Right renal pelvis (tissue), 4 donors: ENCODE results near the gene NRL. TPM values are rescaled to one million over a fixed set of nuclear protein-coding genes. Genes with fewer than 3 reads are reported as not detected.
A peak's percentile ranks its signal among the peaks of the same experiment; 100 is the strongest.
"Not testable (repeated sequence)": the region's sequence is repeated elsewhere in the genome, so short reads cannot be mapped to it uniquely, and the experiment has no call there.

ENCODE experiments used
- DNase-seq, 4 donors: peaks; one replicate each; pipeline ENCODE4 v3.0.0-alpha.2; 2013; ENCODE audit warnings: low read depth in 4 of 4, low spot score in 3 of 4, missing footprints in 1 of 4
- polyA plus RNA-seq, 4 donors: library from polyadenylated mRNA; unstranded; fragments of 120-200 nt; gene quantifications; one replicate each; pipeline ENCODE4 v1.2.1, GENCODE V29; 2013; ENCODE audit not compliant: insufficient read length in 4 of 4

Gene NRL
- polyA plus RNA-seq, 4 donors, result 2.5 to 3.7 (median 2.8) TPM

DNA sequence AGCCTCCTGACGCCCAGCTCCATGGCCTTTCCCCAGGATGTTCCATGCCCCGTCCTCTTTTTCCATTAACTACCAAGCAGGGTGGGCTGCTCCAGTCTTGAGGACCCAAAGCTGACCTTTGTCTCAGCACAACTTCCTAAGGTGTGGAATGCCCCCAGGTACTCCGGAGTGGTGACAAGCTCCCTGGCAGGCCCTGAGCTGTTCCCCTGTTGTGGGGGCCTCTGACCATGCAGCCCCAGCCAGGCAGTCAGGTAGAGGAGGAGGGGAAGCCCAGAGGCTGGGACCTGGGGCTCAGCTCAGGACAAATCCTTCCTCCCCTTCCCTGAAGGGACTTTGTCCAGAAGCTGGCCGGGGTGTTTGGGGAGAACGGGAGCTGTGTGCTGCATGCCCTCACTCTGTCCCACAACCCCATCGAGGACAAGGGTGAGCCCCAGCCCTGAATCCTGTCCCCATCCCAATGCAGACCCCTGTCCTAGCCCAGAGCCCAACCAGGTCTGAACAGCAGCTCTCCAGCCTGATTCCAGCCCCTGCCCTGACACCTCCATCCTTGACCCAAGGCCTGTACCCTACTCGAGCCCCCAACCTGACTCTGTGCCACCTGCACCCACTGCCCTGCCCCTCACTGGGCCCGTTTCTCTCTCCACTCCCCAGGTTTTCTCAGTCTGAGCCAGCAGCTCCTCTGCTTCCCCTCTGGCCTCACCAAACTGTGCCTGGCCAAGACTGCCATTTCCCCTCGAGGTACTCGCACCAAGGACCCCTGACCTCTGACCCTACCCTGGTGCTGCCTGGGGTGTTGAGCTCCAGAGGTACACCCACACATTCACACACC, 58.6 kb downstream of the NRL start:
- no peak for DNase-seq

DNA sequence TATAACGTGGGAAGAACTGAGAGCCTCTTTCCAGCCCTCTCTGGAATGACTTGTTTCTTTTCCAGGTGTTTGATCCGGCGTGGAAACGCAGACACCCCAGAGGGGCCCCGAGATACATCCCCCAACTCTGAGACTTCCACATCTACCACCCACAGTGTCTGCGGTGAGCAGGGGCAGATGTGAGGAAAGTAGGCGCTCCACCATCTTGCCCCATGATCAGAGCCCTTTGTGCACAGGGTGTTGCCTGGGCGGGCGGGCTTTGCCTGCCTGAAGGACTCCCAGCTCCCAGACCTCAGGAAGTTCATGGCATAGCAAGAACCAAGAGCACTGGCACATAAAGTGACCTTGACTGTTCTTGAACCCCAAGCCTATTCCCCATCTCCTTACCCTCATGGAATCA, 60.1 kb downstream of the NRL start:
- DNase-seq, result no peak

DNA sequence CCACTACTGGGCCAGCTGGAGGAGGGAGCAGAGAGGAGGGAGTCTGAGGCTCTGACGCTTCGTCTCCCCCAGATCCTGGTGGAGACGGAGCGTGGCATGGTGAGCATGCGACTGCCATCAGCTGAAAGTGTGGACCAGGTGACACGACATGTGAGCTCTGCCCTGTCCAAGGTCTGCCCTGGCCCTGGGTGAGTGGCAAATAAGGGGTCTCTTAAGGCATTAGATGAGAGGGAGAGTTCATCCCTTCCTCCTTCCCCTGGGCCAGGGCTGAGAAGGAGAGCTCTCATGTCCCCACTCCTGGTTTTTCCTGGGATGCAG, 60.5 kb downstream of the NRL start:
- no peak for DNase-seq

DNA sequence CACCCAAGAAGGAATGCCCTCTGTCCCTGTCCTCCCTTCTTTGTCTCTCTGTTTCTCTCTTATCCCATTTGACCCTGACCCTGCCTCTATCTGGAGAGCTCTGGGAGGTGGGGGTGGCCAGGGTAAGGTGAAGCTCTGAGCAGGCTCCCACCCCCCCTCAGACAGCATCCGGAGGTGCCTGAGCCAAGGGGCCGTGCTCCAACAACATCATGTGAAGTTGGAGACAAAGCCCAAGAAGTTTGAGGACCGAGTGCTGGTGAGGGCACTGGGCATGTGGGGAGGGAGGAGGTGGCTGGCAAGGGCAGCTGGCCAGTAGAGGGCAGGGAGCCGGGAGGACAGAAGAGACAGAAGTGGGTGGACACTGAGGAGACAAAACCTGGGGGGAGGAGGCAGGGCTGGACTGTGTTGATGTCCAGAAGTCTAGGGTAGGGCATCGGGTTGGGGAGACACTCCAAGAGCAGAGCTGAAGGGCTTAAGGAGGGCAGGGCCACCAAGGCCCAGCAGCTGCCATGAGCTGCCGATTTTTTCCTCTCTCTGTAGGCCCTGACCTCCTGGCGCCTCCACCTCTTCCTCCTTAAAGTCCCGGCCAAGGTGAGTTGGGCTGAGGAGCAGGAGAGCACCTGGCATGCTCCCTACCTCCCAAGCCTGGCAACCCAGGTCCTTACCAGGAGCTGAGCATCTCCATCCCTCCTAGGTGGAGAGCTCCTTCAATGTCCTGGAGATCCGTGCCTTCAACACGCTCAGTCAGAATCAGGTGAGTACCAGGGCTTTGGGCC, 61.0 kb downstream of the NRL start:
- DNase-seq, result no peak

DNA sequence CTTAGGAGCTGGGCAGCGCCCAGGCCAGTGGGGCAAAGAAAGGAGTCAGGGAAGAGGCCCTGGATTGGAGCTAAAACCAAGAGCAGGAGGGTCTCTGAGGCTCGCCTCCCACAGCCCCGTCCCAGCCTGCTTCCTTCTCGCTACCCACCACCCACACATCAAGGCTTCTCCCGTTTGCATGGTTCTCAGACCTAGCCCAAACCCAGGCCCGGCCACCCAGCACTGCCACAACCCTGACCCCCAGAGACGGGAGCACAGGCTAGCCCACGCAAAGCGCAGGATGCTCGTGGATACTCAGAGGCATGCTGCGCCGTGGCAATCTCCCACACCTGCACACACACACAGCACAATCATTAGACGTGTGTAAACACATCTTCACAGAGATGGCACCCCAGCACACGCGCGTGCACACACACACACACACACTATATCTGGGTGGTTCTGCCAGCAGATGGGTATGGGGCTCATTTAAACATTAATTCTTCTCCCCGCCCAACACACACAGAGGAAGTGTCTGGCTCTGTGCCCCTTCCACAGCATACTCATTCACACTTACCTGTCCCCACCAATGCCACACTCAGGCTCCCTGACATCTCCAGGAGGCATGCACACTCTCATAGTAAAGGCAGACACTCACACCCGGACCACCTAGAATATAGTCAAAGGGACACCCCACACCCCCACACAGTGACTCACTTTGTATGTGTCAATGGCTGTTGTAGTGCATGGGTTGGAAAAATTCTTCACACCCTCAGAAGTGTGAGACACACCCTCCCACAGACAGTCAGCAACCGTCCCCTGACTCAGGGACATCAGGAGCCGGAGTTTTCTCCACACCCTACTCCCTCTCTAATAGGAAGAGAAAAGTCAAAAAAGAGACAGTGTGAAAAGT, 61.8 kb downstream of the NRL start:
- DNase-seq, result no peak

DNA sequence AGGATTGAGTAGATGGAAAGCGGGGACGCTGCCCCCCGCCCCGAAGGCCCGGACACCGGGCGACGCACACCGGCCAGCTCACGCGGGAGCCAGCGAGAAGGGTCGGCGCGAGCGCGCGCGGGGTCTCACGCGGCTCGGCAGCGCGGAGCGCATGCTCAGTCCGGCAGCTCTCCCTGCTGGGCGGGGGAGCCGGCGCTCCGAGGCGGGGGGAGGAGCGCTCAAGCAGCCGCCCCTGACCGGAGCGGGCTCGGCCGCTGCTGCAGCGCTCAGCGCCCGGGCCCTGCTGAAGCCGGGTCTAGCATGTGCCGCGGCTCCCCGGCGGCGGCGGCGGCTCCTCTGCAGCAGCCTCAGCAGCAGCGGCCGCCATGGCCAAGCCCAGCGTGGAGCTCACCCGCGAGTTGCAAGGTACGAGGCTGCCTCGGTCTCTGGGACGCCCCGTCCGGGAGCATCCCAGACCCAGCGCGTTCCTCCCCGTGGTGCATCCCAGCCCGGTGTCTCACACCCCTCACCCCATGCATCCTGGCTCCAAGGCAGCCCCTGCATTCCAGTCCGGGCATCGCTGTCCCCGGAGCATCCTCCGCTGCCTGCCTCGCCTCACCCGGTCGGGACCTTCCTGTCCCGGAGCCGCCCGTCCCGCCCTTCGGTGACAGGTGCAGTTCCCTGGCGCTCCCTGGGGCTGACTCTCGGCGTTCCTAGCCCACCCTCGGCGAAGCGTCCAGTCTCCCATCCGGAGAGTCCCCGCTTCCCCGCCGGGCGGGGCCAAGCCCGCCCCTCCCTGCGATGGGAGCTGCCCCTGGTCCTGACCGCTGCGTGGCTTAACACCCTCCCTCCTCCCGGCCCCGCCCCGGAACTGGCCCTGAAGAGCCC, 62.7 kb downstream of the NRL start, which contains the start of gene CARMIL3:
CARMIL3 (plus strand) TSS at position 221 of the 867 bp plus-strand sequence; CDS start at position 366, 145 bp downstream.
- peak; percentile 58 to 69 (median 63) for DNase-seq

DNA sequence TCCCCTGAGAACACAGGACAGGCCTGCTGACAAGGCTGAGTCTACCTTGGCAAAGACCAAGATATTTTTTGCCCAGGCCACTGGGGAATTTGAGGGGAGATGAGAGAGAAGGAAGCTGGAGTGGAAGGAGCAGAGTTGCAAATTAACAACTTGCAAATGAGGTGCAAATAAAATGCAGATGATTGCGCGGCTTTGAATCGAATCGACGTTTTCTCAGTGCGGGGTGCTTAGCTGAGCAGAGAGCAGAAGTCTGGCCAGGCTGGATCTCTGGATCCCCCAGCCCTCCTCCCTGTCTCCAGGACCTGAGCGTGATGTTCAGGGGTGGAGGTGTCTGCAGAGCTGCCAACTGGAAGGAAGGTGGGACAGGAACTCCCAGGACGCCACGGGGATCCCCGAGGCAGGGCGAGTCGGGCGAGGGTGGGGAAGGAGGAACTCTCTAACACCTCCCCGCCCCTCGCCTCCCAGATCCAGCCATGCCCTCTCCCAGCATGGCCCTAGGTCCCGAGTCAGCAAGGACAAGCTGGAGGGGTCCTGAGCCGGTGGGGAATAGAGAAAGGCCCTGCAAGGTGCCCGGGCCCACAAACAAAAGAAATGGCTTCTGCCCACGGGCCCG, 63.5 kb downstream of the NRL start:
- DNase-seq, result peak in 1 of 4 donors; percentile 12

DNA sequence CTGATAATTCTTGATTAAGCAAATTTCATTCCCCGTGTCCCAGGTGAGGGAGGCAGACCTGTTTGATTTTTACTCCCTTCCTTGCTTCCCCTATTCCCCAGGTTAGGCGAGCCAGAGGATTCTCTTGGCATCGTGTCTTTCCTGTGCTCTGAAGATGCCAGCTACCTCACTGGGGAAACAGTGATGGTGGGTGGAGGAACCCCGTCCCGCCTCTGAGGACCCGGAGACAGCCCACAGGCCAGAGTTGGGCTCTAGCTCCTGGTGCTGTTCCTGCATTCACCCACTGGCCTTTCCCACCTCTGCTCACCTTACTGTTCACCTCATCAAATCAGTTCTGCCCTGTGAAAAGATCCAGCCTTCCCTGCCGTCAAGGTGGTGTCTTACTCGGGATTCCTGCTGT, 64.0 kb downstream of the NRL start:
- not testable (repeated sequence) for DNase-seq

DNA sequence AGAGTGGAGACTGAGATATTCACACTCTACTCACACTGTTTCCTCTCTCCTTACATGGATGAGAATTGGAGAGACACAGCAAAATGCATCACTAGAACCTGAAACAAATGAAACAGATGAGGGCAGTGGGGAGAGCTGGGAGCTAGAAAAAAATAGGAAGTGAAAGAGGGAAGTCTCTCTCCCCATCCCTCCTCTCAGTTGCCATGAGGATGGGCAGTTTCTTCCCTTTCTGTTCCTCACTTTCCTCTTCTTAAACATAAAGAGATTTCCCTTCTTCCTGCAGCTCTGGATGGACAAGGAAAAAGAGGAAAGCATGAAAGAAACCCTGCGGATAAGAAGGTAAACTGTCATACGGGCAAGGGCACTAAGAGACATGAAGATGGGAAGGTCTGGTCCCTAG, 65.7 kb downstream of the NRL start:
- not testable (repeated sequence) for DNase-seq

DNA sequence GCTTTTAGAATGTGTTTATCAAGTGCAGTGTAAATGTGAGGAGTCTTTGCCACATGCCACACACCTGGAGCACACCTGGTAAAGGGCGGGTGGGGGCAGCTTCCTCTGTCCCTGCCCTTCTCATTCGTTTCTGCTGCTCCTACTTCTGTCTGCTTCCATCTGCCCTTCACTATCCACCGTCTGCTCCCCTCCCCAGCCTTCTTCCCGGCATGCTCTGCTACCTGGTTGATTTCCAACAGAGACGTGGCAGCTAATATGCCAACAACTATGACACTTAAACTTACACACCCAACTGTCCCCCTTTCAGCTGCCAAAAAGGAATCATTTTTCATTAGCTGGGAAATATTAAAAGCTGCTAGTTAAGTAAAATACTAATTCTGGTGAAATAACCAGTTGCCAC, 72.0 kb downstream of the NRL start:
- DNase-seq, result no peak

DNA sequence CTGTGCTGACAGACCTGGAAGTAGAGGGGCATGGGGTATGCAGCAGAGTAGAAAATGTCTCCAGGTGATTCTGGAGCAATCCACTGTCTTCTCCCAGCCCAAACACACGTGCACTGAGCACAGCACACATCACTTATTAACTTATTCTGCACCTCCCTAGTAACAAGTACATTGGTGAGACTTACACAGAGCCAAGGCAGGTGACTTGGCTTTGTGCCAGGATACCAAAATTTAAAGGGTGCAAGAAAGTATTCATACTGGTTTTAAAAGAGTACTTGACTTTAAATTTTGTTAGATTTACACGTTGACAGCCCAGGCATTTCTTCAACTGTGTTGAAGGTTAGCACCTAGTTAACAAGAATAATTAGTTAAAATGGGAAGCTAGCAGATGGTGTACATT, 74.1 kb downstream of the NRL start:
- DNase-seq, result no peak

DNA sequence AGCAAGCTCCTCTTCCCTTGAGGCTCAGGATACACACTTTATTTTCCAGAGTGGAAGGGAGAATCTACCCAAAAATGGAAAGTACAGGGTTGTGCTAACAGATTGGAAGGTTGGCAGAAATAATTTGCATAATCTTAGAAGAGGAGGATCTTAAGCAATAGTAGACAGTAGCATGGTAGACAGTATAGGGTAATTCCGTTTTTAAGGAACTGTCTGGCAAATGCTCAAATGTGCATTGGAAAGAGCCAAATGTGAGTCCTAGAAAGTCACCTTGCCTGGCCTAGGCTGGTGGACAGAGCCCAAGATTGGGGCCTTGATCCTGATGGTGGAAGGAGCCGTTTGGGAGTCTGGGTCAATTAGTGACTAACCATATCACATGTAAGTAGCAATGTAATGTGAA, 76.1 kb downstream of the NRL start:
- no peak for DNase-seq

DNA sequence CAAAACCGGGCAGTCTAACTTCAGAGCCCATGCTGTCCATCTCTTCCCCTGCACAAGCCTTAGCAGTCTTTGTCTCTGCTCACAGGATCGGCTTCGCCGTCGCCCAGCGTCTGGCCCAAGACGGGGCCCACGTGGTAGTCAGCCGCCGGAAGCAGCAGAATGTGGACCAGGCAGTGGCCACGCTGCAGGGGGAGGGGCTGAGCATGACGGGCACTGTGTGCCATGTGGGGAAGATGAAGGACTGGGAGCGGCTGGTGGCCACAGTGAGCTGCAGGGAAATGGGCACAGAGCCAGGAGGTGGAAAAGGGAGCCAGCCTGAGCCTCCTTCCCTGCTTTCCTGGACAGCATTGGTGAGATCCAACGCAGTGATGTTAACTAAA, 77.1 kb downstream of the NRL start:
- DNase-seq, result no peak

DNA sequence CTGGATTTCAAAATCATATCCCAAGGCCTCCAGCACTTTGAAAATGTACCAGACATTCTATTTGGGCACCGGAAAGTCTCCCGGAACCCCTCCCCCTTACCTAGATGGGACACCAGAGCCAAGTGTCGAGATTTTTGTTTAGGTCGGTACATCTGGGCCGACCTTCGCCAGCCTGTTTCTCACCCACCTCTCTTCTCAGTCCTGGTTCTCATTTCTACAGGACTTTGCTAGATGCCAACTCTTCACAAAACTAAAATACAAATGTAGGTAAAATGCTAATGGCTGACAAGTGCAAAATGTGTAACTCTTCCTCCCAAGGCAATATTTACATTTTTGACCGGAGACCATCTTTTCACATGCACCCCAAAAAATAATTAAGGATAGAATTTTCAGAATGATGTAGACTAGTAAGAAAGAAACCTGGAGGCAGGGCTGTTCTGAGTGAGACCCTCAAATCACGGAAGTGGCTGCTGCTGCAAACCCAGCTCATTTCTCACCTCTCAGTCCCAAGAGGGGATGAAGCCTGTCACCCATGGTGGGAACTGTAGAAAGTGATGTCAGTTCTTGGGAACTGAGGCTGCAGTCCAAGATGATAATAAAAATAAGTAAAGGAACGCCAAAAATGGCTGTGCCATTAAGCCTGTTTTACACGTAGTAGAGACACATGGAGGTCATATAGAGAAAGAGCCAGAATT, 77.6 kb downstream of the NRL start:
- DNase-seq, result not testable (repeated sequence)

DNA sequence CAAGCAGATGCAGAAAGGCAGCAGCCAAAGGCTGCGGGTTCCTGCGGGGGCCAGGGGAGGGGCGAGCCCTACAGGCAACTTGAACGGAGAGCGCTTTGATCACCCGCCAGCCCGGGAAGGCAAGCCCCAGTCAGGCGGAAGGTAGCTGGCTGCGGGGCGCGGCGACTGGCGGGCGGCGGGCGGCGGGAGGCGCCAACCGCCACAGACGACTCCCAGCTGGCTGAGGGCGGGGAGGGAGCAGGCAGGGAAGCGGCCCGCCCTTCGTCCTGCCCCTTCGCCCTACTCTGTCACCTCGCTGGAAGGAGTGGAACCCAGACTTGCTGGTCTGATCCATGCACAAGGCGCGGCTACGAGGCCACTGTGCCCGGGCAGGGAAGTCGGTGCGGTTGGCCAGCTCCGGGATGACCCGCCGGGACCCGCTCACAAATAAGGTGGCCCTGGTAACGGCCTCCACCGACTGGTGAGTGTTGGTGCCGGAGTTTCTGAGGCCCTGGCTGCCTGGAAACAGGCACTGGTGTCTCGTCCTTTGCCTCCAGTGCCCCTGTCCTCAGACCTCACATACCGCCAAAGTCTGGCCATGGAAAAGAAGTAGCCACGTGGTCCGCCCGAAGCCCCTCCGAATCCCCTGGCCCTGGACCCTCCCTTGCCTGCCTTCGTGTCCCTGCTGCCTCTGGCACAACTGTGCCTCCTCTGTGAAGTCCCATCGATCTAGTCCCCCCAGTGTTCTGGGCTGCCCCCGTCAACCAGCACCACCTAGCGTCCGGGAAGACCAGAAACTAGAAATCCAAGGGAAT, 78.4 kb downstream of the NRL start:
- DNase-seq, result peak in 3 of 4 donors; percentile 45 to 58 (median 50)

DNA sequence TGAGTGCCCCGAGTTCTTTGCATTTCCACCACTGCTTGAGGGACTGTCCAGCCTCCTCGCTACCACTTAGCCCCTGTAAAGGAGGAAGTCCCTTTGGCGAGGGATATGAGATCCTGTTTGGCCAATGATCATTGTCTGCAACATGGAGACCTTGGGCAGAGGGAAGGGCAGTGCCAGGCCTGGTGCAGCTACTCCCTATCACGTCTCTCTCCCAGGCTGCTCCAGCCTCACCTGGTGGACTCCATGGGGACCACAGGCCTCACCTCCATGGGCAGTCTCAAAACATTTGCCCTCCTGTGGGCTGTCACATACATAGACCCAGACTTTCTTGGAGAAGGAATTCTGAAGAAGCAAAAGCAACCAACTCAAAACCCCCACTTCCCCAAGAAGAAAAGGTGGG, 79.0 kb downstream of the NRL start:
- DNase-seq, result not testable (repeated sequence)

DNA sequence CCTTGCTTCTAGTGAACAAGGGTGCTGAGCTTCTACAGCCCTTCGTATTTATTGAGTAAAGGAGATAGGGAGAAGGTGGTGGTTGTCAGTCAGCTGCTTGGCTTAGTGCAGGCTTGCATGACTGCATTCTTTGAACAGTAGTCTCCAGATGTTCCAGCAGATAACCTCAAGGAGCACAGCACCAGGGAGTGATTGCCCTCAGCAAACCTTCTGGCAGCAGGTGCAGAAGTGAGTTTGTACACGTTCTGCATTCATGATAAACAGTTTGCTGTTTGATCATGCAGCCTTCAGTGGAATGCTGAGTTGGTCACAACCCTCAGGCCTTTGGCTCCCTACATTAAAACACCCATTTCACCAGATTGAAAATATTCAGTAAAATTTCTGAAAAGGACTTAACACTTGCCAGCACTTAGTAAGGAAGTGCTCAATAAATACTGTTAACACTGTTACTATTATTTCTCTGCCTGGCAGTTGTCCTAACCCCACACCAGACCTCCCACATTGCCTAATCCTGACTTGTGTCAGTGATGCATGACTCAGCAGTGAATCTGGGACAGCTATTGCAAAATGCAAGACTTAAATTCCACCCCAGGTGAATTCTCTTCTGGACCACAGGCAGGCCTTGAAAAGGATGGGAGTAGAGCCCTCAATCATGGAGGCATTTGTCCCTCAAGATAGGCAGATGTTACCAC, 81.9 kb downstream of the NRL start:
- DNase-seq, result no peak

DNA sequence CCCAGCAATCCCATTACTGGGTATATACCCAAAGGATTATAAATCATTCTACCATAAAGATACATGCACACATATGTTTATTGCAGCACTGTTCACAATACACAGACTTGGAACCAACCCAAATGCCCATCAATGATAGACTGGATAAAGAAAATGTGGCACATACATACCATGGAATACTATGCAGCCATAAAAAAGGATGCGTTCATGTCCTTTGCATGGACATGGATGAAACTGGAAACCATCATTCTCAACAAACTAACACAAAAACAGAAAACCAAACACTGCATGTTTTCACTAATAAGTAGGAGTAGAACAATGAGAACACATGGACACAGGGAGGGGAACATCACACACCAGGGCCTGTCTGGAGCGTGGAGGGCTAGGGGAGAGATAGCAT, 83.4 kb downstream of the NRL start:
- not testable (repeated sequence) for DNase-seq
